ENCODE data around the gene IKZF1. TPM values are rescaled to one million over a fixed set of nuclear protein-coding genes. Genes with fewer than 3 reads are reported as not detected.

The IKZF1 gene
- total and polyA plus RNA-seq, 9 of the 15 experiments (the other 6 are each of a cell fraction or from before 2014, with no cell fraction given): 12.6 to 85.3 (median 44.7) TPM

DNA sequence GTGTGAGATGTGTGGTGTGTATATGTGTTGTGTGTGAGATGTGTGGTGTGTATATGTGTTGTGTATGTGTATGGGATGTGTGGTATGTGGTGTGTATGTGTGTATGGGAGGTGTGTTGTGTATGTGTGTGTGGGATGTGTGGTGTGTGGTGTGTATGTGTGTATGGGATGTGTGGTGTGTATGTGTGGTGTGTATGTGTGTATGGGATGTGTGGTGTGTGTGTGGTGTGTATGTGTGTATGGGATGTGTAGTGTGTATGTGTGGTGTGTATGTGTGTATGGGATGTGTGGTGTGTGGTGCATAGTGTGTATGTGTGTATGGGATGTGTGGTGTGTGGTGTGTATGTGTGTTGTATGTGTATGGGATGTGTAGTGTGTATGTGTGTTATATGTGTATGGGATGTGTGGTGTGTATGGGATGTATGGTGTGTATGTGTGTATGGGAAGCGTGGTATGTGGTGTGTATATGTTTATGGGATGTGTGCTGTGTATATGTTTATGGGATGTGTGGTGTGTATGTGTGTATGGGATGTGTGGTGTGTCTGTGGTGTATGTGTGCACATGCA is 30.8 kb downstream of the IKZF1 start (continued):
- TF ChIP-seq, protein P1, sequence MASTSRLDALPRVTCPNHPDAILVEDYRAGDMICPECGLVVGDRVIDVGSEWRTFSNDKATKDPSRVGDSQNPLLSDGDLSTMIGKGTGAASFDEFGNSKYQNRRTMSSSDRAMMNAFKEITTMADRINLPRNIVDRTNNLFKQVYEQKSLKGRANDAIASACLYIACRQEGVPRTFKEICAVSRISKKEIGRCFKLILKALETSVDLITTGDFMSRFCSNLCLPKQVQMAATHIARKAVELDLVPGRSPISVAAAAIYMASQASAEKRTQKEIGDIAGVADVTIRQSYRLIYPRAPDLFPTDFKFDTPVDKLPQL (IDR thresholded peaks at IDR 0.05; ENCODE audit: extremely low read depth, insufficient read length): no peak
- TF ChIP-seq, protein P2, sequence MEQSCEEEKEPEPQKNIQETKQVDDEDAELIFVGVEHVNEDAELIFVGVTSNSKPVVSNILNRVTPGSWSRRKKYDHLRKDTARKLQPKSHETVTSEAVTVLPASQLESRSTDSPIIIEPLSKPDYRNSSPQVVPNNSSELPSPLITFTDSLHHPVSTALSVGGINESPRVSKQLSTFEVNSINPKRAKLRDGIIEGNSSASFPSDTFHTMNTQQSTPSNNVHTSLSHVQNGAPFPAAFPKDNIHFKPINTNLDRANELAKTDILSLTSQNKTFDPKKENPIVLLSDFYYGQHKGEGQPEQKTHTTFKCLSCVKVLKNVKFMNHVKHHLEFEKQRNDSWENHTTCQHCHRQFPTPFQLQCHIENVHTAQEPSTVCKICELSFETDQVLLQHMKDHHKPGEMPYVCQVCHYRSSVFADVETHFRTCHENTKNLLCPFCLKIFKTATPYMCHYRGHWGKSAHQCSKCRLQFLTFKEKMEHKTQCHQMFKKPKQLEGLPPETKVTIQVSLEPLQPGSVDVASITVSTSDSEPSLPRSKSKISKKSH (CRISPR knock-in tag; IDR thresholded peaks at IDR 0.05): no peak
- TF ChIP-seq ZNF41 (CRISPR knock-in tag; conservative IDR thresholded peaks at IDR 0.05) (no peak), TAF7 (tag; IDR thresholded peaks at IDR 0.05) (no peak), RBBP5 (IDR thresholded peaks at IDR 0.05; ENCODE audit: borderline replicate concordance, insufficient read depth, low read length, poor library complexity, severe bottlenecking) (no peak), PHF20 (IDR thresholded peaks at IDR 0.05; ENCODE audit: partially characterized antibody) (peak; percentile 67), E2F3 (CRISPR knock-in tag; IDR thresholded peaks at IDR 0.05) (no peak), ZNF444 (CRISPR knock-in tag; IDR thresholded peaks at IDR 0.05) (no peak), RFX7 (CRISPR knock-in tag; IDR thresholded peaks at IDR 0.05) (no peak), SMC3 (conservative IDR thresholded peaks at IDR 0.05; ENCODE audit: insufficient read depth, low read depth, low read length) (no peak), ZSCAN29 (IDR thresholded peaks at IDR 0.05) (no peak), BRD4 (IDR thresholded peaks at IDR 0.05) (no peak), ZBTB17 (CRISPR knock-in tag; IDR thresholded peaks at IDR 0.05) (no peak), TSC22D4 (tag; IDR thresholded peaks at IDR 0.05) (no peak; the same call in 1 of the 2 replicates)
- TF ChIP-seq, protein P3, sequence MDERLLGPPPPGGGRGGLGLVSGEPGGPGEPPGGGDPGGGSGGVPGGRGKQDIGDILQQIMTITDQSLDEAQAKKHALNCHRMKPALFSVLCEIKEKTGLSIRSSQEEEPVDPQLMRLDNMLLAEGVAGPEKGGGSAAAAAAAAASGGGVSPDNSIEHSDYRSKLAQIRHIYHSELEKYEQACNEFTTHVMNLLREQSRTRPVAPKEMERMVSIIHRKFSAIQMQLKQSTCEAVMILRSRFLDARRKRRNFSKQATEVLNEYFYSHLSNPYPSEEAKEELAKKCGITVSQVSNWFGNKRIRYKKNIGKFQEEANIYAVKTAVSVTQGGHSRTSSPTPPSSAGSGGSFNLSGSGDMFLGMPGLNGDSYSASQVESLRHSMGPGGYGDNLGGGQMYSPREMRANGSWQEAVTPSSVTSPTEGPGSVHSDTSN (CRISPR knock-in tag; IDR thresholded peaks at IDR 0.05; ENCODE audit: low read depth): no peak
- TF ChIP-seq, protein P3 (tag; conservative IDR thresholded peaks at IDR 0.05; ENCODE audit: low read depth): no peak
- TF ChIP-seq, protein P4, sequence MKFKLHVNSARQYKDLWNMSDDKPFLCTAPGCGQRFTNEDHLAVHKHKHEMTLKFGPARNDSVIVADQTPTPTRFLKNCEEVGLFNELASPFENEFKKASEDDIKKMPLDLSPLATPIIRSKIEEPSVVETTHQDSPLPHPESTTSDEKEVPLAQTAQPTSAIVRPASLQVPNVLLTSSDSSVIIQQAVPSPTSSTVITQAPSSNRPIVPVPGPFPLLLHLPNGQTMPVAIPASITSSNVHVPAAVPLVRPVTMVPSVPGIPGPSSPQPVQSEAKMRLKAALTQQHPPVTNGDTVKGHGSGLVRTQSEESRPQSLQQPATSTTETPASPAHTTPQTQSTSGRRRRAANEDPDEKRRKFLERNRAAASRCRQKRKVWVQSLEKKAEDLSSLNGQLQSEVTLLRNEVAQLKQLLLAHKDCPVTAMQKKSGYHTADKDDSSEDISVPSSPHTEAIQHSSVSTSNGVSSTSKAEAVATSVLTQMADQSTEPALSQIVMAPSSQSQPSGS (CRISPR knock-in tag; IDR thresholded peaks at IDR 0.05): no peak
